Activated CD4-positive, alpha-beta T cell treated with anti-CD3 and anti-CD28 coated beads, Interleukin-2, amount 10 ng/mL, durations not matched to agents 24 days and 14 days (primary cell): Measurements from ENCODE around the gene RFT1. TPM values are rescaled to one million over a fixed set of nuclear protein-coding genes. Genes with fewer than 3 reads are reported as not detected.

Experiments used
- DNase-seq: peaks from one replicate; pipeline ENCODE4 v3.0.0; 2022
- H3K27ac Mint-ChIP-seq: one replicate; pipeline ENCODE4 v1.8.0; 2022; ENCODE audit warnings: mild to moderate bottlenecking, mixed read lengths
- H3K27me3 Mint-ChIP-seq: one replicate; pipeline ENCODE4 v1.8.0; 2022; ENCODE audit warnings: mixed read lengths
- H3K36me3 Mint-ChIP-seq: one replicate; pipeline ENCODE4 v1.8.0; 2022; ENCODE audit warnings: low read depth, mild to moderate bottlenecking, mixed read lengths
- H3K4me1 Mint-ChIP-seq: one replicate; pipeline ENCODE4 v1.8.0; 2021; ENCODE audit warnings: mixed read lengths
- H3K4me3 Mint-ChIP-seq: one replicate; pipeline ENCODE4 v1.8.0; 2022; ENCODE audit warnings: mild to moderate bottlenecking, moderate library complexity, mixed read lengths
- H3K9me3 Mint-ChIP-seq: one replicate; pipeline ENCODE4 v1.8.0; 2021; ENCODE audit warnings: mixed read lengths
- intact Hi-C: fragments of 100-400 bp; cut with micrococcal nuclease; formaldehyde crosslinking; loops from one replicate; pipeline ENCODE4 v1.15.1; 2023
- total RNA-seq: library from RNA; stranded (reverse); gene quantifications from 2 replicates; pipeline ENCODE4 v1.2.3, GENCODE V29; 2022

The RFT1 gene
- total RNA-seq, 1 donor from 2014 or later, result 47.6 TPM

GRCh38 chr3:53168175-53168923 lies 38.1 kb upstream of the RFT1 start:
- peak overlapping the region; percentile 9 for H3K27ac Mint-ChIP-seq
- H3K4me3 Mint-ChIP-seq, result no peak overlapping the region
- no peaks in the 10 kb centered on the region for H3K9me3 Mint-ChIP-seq
- no peaks in the 10 kb centered on the region for H3K27me3 Mint-ChIP-seq
- H3K36me3 Mint-ChIP-seq, result peaks cover 10% of the 10 kb centered on the region
- peaks cover 45% of the 10 kb centered on the region for H3K4me1 Mint-ChIP-seq
- intact Hi-C loops, result no loop called here
- no peak for DNase-seq

- H3K9me3 Mint-ChIP-seq, result no peaks in the 10 kb centered on the region
- H3K36me3 Mint-ChIP-seq, result peaks cover 15% of the 10 kb centered on the region
- H3K27me3 Mint-ChIP-seq, result no peaks in the 10 kb centered on the region
- H3K4me3 Mint-ChIP-seq, result no peak overlapping the region
- intact Hi-C loops, result no loop called here
- peaks cover 53% of the 10 kb centered on the region for H3K4me1 Mint-ChIP-seq
- no peak overlapping the region for H3K27ac Mint-ChIP-seq
- no peak for DNase-seq
Observed at GRCh38 chr3:53167418-53168174, 37.4 kb upstream of the RFT1 start.

- intact Hi-C loops, result no loop called here
- H3K27ac Mint-ChIP-seq, result no peak overlapping the region
- DNase-seq, result no peak
- H3K27me3 Mint-ChIP-seq, result no peaks in the 10 kb centered on the region
- no peak overlapping the region for H3K4me3 Mint-ChIP-seq
- peaks cover 18% of the 10 kb centered on the region for H3K36me3 Mint-ChIP-seq
- H3K9me3 Mint-ChIP-seq, result no peaks in the 10 kb centered on the region
- peaks cover 54% of the 10 kb centered on the region for H3K4me1 Mint-ChIP-seq
Observed at GRCh38 chr3:53166781-53167291, 36.6 kb upstream of the RFT1 start.

DNA sequence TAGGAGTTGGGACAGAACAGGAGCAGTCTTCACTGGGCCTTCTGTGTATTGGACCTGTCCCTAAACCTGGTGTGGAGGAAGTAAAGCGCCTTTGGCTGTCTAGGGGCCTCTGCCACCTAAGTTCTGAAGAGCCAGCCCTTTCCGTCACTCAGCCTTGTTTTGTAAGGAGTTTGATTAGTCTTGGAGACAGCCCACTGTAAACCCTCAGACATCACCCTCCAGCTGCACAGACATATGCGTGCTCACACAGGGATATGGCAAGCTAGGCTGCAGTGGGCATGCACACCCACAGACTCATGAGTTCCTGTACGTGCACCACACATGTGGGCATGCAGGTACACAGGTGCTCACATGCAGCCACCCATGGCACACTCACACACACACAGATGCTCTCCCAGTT lies 36.0 kb upstream of the RFT1 start:
- no peak for DNase-seq
- Mint-ChIP-seq H3K4me1 (peaks cover 49% of the 10 kb centered on the region), H3K27ac (no peak overlapping the region), H3K36me3 (peaks cover 18% of the 10 kb centered on the region), H3K27me3 (no peaks in the 10 kb centered on the region), H3K4me3 (no peak overlapping the region), H3K9me3 (no peaks in the 10 kb centered on the region)
- intact Hi-C loops, result no loop called here

DNA sequence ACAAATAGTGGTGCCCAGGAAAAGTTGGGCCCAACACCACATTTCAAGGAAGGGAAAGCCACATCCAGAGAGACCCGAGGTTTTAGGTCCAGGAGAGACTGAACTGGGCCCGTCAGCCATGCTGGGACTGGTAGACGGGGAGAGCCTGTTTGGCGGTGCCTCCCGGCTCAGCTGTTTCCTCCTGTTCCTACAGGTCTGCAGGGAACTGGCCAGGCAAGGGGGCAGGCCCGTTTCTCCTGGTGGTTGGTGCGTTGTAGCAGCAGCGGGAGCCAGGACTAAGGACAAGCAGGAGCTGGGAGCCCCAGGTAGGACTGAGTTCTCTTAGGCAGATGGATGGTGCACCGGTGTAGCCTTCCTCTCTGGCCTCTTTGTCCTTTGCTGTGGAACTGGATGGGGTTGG lies 34.7 kb upstream of the RFT1 start:
- Mint-ChIP-seq H3K36me3 (peaks cover 13% of the 10 kb centered on the region), H3K4me3 (no peak overlapping the region), H3K4me1 (peaks cover 42% of the 10 kb centered on the region), H3K27ac (no peak overlapping the region), H3K9me3 (no peaks in the 10 kb centered on the region), H3K27me3 (peaks cover 4% of the 10 kb centered on the region)
- DNase-seq, result no peak
- intact Hi-C loops, result no loop called here

GRCh38 chr3:53163444-53164387 lies 33.5 kb upstream of the RFT1 start:
- peaks cover 11% of the 10 kb centered on the region for H3K27me3 Mint-ChIP-seq
- intact Hi-C loops, result no loop called here
- H3K9me3 Mint-ChIP-seq, result no peaks in the 10 kb centered on the region
- DNase-seq, result no peak
- H3K36me3 Mint-ChIP-seq, result peaks cover 13% of the 10 kb centered on the region
- peak overlapping the region; percentile 87 for H3K4me3 Mint-ChIP-seq
- H3K4me1 Mint-ChIP-seq, result peaks cover 33% of the 10 kb centered on the region
- H3K27ac Mint-ChIP-seq, result peak overlapping the region; percentile 87

DNA sequence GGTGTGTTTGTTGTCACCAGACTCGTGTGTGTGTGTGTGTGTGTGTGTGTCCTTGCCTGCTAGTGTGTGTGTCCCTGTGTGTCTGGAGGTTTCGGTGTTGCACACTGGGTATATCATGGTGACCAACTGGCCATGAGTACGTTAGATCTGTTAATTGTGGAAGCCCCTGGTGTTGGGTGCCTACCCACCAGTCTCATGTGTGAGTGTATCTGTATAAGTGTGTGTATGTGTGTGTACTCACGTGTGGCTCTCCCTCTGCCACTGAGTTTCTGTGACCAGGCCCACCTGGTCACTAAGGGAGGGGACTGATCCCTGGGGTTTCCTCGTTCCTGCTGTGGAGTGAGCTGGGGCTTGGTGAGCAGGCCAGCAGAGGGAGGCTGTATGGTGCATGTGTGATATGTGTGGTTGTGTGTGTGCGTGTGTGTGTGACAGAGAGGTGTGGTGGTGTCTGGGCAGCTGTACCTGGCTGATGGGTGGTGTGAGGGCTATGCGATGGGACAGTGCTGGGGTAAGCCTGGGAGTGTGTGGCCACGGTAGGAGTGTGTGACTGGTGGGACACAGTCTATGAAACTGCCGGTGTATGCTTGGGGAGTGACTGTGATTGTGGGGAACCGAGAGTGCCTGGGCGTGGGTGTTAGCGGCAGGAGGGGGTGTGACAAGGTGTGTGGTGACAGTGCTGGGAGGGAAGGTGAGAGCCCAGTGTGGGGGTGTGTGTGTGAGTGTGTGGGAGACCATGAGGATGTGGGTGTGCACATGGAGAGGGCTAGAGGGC lies 32.6 kb upstream of the RFT1 start:
- Mint-ChIP-seq H3K27ac (peak overlapping the region; percentile 87), H3K27me3 (peaks cover 17% of the 10 kb centered on the region), H3K4me1 (peaks cover 29% of the 10 kb centered on the region), H3K36me3 (peaks cover 13% of the 10 kb centered on the region), H3K4me3 (peak overlapping the region; percentile 87), H3K9me3 (no peaks in the 10 kb centered on the region)
- intact Hi-C loops, result no loop called here
- DNase-seq, result peak; percentile 77

DNA sequence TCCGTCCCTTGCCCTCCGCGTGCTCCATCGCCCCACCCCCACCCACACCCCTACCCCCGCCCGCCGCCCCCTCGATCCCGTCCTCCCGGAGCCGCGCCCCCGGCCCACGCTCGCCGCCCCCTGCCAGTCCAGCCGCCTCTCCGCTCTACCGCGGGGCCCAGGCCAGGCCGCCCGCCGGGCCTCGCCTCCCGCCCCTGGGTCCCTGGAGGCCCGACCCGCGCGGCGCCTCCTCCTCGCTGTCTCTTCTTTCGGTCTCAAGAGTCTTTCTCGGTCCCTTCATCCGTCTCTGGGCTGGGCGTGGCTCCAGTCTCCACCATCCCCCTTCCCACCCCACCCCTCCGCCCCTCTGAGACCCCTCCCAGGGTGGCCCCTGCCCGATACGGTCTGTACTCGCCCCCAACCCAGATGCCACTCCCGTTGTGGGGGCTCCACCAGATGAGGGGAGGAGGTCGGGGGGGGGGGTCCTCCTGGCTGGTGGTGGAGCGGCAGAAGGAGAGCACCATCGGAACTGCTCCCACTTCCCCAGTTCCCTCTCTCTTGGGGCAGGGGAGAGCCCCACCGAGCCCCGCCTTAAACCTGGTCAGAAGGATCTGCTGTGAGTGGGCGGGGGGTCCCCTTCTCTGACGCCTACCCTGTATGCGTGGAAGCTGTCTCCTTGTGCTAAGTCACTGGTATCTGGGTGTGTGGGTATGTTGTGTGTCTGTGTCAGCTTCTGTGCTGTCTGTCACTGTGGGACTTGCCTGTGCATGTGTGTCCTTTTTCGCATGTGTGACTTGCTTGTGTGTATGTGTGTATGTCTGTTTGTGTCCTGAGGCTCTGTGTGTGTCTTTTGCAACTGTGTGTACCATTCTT lies 31.8 kb upstream of the RFT1 start:
- DNase-seq, result peak; percentile 84
- H3K4me1 Mint-ChIP-seq, result peaks cover 29% of the 10 kb centered on the region
- intact Hi-C loops, result loop anchor here (1.0 to 2.0 kb wide), 3 partner anchors 35 to 93 kb away; no protein-coding TSS in a partner anchor
- H3K36me3 Mint-ChIP-seq, result peaks cover 13% of the 10 kb centered on the region
- H3K9me3 Mint-ChIP-seq, result no peaks in the 10 kb centered on the region
- peak overlapping the region; percentile 87 for H3K4me3 Mint-ChIP-seq
- H3K27me3 Mint-ChIP-seq, result peaks cover 26% of the 10 kb centered on the region
- H3K27ac Mint-ChIP-seq, result peak overlapping the region; percentile 90

- Mint-ChIP-seq H3K4me3 (peak overlapping the region; percentile 87), H3K27ac (peak overlapping the region; percentile 90), H3K4me1 (peaks cover 27% of the 10 kb centered on the region), H3K27me3 (peaks cover 31% of the 10 kb centered on the region), H3K36me3 (peaks cover 13% of the 10 kb centered on the region), H3K9me3 (no peaks in the 10 kb centered on the region)
- intact Hi-C loops, result loop anchor here (1.0 to 2.0 kb wide), 3 partner anchors 35 to 94 kb away; no protein-coding TSS in a partner anchor
- no peak for DNase-seq
Observed at GRCh38 chr3:53161450-53161819, 31.2 kb upstream of the RFT1 start.

DNA sequence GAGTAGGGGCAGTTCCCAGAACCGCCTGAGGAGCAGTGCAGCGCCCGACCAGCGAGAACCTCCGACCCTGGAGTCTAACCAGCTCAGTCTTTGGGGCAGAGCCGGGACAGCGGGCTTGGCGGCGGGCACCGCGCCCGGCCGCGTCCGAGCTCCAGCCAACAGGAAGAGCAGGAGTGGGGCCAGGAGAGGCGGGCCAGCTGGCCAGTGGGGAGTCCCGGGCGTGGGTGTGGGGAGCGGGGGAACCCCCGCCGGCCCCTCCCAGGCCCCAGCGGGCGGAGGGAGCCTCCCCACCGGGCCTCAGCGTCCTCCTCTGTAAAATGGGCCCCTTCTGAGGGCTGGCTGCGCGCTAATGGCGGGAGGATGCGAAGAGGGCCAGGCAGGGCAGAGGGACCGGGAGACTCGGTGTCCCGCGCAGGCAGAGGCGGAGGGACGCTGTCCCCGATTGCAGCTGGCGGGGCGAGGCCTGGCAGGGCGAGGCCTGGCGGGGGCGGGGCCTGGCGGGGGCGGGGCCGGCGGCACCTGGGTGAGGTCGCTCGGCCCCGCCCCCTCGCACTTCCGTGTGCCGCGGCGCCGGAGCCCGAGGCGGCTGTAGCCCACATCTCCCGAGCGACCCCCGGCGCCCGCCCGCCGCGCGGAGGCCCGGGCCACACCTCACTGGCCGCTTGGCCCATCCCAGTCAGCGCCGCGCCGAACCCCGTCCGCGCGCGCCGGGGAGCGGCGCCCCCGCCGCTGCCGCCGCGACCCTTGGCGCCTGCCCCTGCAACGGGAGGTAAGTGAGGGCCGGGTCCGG lies 30.6 kb upstream of the RFT1 start, which contains the start of gene PRKCD:
PRKCD (plus strand) TSS at position 550 of the 790 bp plus-strand sequence. CDS start 17,214 bp downstream, outside the sequence.
- H3K27ac Mint-ChIP-seq, result peak within 1 kb of the TSS; percentile 90
- peak within 1 kb of the TSS; percentile 87 for H3K4me3 Mint-ChIP-seq
- peaks cover 24% of the 10 kb centered on the region for H3K4me1 Mint-ChIP-seq
- H3K27me3 Mint-ChIP-seq, result peaks cover 36% of the 10 kb centered on the region
- peaks cover 10% of the 10 kb centered on the region for H3K36me3 Mint-ChIP-seq
- no peaks in the 10 kb centered on the region for H3K9me3 Mint-ChIP-seq
- peak; percentile 92 for DNase-seq
- intact Hi-C loops, result loop anchor here (1.0 to 2.0 kb wide), 4 partner anchors 31 to 94 kb away; partner anchors contain the start of gene RFT1

DNA sequence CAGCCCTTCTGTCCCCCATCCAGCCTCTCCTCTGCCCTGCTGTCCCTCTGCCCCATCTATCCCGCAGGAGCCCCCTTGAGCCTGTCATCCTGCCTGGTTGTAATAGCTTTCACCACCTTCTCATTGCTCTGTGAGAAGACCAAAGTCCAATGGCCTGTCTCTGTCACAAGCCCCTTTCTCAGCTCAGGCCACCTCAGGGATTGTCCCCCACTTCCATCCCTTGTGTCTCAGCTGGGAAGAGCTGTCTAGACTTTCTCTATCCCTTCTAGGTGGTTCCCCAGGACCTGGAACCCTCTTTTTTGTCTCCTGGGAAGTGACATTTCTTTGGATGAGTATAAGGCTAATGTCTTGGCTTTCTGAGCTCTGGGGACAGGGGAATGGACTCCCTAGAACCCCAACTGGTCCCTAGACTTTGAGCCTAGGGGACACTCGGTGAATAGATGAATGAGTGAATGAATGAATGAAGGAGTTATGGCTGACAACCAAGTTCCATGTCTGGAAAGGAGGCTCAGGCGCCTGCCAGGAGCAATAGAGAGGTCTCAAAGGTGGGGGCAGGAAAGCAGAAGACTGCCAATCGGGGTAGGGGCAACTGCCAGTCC lies 29.9 kb upstream of the RFT1 start:
- no peak for DNase-seq
- peak overlapping the region; percentile 82 for H3K27ac Mint-ChIP-seq
- H3K4me3 Mint-ChIP-seq, result peak overlapping the region; percentile 87
- peaks cover 24% of the 10 kb centered on the region for H3K4me1 Mint-ChIP-seq
- H3K9me3 Mint-ChIP-seq, result no peaks in the 10 kb centered on the region
- intact Hi-C loops, result loop anchor here (1.0 to 2.0 kb wide), 3 partner anchors 30 to 49 kb away; partner anchors contain the start of gene RFT1
- peaks cover 9% of the 10 kb centered on the region for H3K36me3 Mint-ChIP-seq
- H3K27me3 Mint-ChIP-seq, result peaks cover 40% of the 10 kb centered on the region
